GM21367 (cell line): ENCODE measurements around the gene UFSP2.
"Not testable (repeated sequence)": the region's sequence is repeated elsewhere in the genome, so short reads cannot be mapped to it uniquely, and the experiment has no call there.

Experiments used
- ATAC-seq: cut with Tn5 transposase; IDR thresholded peaks from one replicate; pipeline ENCODE4 v1.9.1; 2021; ENCODE audit not compliant: unreplicated experiment

The UFSP2 gene

DNA sequence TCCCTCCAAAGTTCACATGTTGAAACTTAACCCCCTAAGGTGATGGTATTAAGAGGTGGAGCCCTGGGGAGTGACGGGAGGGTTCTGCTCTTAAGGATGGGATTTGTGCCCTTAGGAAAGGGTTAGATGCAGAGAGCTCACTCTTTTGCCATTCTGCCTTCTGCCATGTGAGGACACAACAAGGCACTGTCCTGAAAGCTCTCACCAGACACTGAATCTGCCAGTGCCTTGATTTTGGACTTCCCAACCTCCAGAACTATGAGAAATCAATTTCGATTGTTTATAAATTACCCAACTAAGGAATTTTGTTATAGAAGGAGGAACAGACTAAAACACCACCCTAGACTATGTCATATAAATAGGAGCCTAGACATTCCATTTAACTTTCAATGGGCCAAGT lies 41.7 kb downstream of the UFSP2 start:
- ATAC-seq: no peak

DNA sequence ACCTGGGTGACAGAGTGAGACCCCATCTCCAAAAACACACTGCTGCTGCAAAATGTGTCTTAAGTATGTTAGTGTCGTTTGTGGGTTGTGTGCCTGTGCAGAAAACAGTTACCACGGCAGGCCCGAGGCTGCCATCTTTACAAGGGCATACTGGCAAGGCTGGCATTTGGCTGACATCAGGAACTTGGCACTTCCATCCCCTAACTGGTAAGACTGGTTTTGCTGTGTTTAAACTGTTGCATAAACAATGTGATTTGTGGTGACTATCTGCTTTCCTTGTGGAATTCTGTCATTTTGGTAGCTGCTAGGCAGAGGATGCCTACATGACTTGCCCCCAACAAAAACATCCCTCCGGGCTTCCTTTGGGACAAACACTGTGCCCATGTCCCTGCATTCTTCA lies 42.3 kb downstream of the UFSP2 start:
- ATAC-seq: no peak

GRCh38 chr4:185382754-185383153 lies 43.0 kb downstream of the UFSP2 start:
- ATAC-seq: no peak

GRCh38 chr4:185381288-185382196 lies 44.2 kb downstream of the UFSP2 start:
- no peak for ATAC-seq

- no peak for ATAC-seq
These were observed 45.4 kb downstream of the UFSP2 start for GRCh38 chr4:185380320-185380719.

GRCh38 chr4:185379326-185380295 lies 46.2 kb downstream of the UFSP2 start:
- ATAC-seq: no peak

- ATAC-seq: no peak
These were observed 47.5 kb downstream of the UFSP2 start for GRCh38 chr4:185378264-185378663.

DNA sequence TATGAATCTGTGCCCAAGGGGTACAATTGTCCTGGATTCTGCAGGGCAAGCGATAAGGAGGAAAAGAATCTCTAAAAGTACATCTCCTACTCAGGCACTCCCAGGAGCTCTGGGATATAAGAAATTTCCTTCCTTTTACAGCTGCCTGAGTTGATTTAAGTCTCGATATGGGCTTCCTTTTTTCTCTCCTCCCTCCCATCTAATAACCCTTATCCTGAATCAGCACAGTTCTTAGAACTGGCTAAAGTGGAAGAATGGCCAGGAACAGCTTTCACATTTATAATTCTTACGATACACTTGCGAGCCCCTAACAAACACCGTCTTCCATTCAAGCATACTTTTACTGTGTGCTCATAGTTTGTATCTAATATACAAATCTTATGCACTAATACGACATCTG lies 51.2 kb downstream of the UFSP2 start:
- ATAC-seq: no peak

GRCh38 chr4:185374027-185374426 lies 51.7 kb downstream of the UFSP2 start:
- no peak for ATAC-seq

DNA sequence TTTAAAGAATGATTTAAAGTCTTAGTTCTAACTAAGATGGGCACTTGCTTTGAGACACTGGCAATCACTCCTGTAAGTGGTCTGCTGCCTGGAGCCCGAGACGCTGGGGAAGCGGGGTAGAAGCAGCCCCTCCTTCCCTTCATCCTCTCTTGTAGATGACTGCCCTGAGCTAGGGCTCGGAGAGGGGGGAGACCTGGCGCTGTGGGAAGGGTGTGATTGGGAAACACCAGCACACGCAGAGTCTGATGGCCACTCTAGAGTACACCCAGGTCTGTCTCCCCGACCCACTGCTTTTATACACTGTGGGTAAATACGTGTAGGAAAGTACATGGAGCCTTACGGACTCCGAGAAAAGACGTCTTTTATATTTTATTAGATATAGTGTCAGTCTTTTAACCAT lies 54.1 kb downstream of the UFSP2 start:
- ATAC-seq: no peak

GRCh38 chr4:185370268-185370949 lies 55.4 kb downstream of the UFSP2 start:
- no peak for ATAC-seq

DNA sequence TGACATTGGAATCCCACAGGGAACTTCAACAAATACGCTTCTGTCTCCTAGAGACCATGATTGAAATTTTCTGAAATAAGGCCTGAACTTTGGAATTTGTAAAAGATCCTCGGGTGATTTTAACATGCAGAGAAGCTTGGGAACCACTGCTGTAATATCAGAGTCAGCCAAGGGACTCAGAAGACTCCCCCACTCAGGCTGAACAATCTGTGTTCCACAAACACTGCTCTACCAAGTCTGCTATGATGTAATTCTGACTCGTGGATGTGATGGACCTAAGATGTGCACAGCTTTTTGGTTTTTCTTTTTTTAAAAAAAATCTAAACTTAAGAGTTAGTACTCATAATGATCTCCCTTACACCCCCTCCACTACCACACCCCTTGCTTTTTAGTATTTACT lies 56.0 kb downstream of the UFSP2 start:
- no peak for ATAC-seq

- ATAC-seq: no peak
These were observed 60.9 kb downstream of the UFSP2 start for GRCh38 chr4:185364886-185365285.

- ATAC-seq: no peak
These were observed 62.5 kb downstream of the UFSP2 start for GRCh38 chr4:185363251-185363650.

GRCh38 chr4:185362570-185362969 lies 63.2 kb downstream of the UFSP2 start:
- not testable (repeated sequence) for ATAC-seq

GRCh38 chr4:185361872-185362271 lies 63.9 kb downstream of the UFSP2 start:
- no peak for ATAC-seq

GRCh38 chr4:185359767-185360446 lies 65.9 kb downstream of the UFSP2 start:
- ATAC-seq: no peak

DNA sequence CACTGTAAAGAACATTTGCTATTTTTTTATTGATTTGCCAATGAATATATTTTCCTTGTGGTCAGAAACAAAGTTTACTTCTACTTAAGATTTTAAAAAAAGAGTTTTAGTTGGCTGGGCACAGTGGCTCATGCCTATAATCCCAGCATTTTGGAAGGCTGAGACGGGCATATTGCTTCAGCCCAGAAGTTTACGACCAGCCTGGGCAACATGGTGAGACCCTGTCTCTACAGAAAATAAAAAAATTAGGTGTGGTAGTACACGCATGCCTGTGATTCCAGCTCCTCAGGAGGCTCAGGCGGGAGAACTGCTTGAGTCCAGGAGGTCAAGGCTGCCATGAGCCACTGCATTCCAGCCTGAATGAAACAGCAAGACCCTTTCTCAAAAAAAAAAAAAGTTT lies 66.8 kb downstream of the UFSP2 start:
- ATAC-seq: no peak

DNA sequence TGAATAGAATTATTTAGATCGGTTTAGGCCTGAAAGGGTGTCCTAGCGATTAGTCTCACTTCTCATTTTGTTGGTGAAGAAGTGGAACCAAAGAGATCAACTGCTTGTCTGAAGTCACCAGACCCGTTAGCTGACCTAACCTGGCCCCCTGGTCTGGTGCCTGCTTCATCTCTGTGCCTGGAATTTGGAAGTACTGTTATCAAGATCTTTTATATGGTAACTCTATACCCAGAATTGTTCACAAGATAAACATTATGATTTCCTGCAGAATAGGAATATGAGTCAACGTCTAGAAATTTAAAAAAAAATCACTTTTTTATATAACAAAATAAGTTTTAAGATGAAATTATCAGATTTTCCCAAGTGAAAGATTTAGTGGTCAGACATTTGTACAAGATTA lies 67.2 kb downstream of the UFSP2 start:
- no peak for ATAC-seq

GRCh38 chr4:185357733-185358440 lies 67.9 kb downstream of the UFSP2 start:
- ATAC-seq: no peak
